Measurements from ENCODE around the gene MATCAP1. TPM values are rescaled to one million over a fixed set of nuclear protein-coding genes. Genes with fewer than 3 reads are reported as not detected.

MATCAP1 gene
- total and polyA plus RNA-seq, 2 of the 13 experiments (the other 11 are each of a cell fraction or from before 2014, with no cell fraction given), result 11.2 to 24.5 TPM

- TF ChIP-seq E2F2 (CRISPR knock-in tag; IDR thresholded peaks at IDR 0.05; ENCODE audit: borderline replicate concordance), result peak; percentile 70; the same call in 1 of the 2 replicates
- TF ChIP-seq BRD4 (CRISPR knock-in tag; IDR thresholded peaks at IDR 0.05), result no peak
- TF ChIP-seq RAD21 (CRISPR knock-in tag; IDR thresholded peaks at IDR 0.05), result peak; percentile 60; the same call in 1 of the 2 replicates
- peak; percentile 74; the same call in 1 of the 2 replicates for TF ChIP-seq ZXDC (CRISPR knock-in tag; IDR thresholded peaks at IDR 0.05)
- TF ChIP-seq ZFP36L1 (CRISPR knock-in tag; IDR thresholded peaks at IDR 0.05), result peak; percentile 84; the same call in 1 of the 2 replicates
- TF ChIP-seq HDAC2 (CRISPR knock-in tag; IDR thresholded peaks at IDR 0.05), result peak; percentile 70
- peak; percentile 95 for TF ChIP-seq TFDP2 (CRISPR knock-in tag; IDR thresholded peaks at IDR 0.05)
- TF ChIP-seq AFF4 (CRISPR knock-in tag; IDR thresholded peaks at IDR 0.05), result no peak
- 0 out of 2 replicates have a peak, but pooled peaks have one; percentile 47 for TF ChIP-seq ZSCAN31 (CRISPR knock-in tag; IDR thresholded peaks at IDR 0.05; ENCODE audit: low read depth)
- peak; percentile 84; the same call in 1 of the 2 replicates for TF ChIP-seq IRF2 (CRISPR knock-in tag; IDR thresholded peaks at IDR 0.05)
- no peak for TF ChIP-seq CENPT (CRISPR knock-in tag; IDR thresholded peaks at IDR 0.05; ENCODE audit: low read depth)
- TF ChIP-seq THAP11 (CRISPR knock-in tag; IDR thresholded peaks at IDR 0.05), result peak; percentile 75
- peak; percentile 89; the same call in 1 of the 2 replicates for TF ChIP-seq HES4 (CRISPR knock-in tag; IDR thresholded peaks at IDR 0.05; ENCODE audit: borderline replicate concordance)
- TF ChIP-seq SIX1 (CRISPR knock-in tag; IDR thresholded peaks at IDR 0.05; ENCODE audit: borderline replicate concordance), result no peak
- peak; percentile 96 for TF ChIP-seq UBTF (CRISPR knock-in tag; IDR thresholded peaks at IDR 0.05)
- peak; percentile 89 for TF ChIP-seq KDM2A (CRISPR knock-in tag; IDR thresholded peaks at IDR 0.05; ENCODE audit: borderline replicate concordance, low read depth)
- TF ChIP-seq ZFAT (CRISPR knock-in tag; conservative IDR thresholded peaks at IDR 0.05), result 0 out of 2 replicates have a peak, but pooled peaks have one; percentile 30
Observed at GRCh38 chr16:67164599-67165061, 19.1 kb downstream of the MATCAP1 start, which contains the start of gene HSF4 (continued).

Measured in HepG2 (cell line).